G401 (cell line): ENCODE measurements around the gene AUP1. TPM values are rescaled to one million over a fixed set of nuclear protein-coding genes. Genes with fewer than 3 reads are reported as not detected.
"Not testable (repeated sequence)": the region's sequence is repeated elsewhere in the genome, so short reads cannot be mapped to it uniquely, and the experiment has no call there.

Source experiments
- DNase-seq: peaks from one replicate; pipeline ENCODE4 v3.0.0-alpha.2; 2015; ENCODE audit warnings: low spot score
- in situ Hi-C: cut with HindIII; loops from 2 replicates; pipeline ENCODE4 v1.10.0; 2016; ENCODE audit warnings: low sequenced_read_pairs, mixed read lengths
- total RNA-seq: library from RNA; depleted of rRNA; stranded (reverse); fragments of >200 nt; shearing (Covaris generic); gene quantifications from 2 replicates; pipeline ENCODE4 v1.2.3, GENCODE V29; 2014; rRNA removed

The AUP1 gene
- 120 and 137 TPM in 2 replicates for total RNA-seq

DNA sequence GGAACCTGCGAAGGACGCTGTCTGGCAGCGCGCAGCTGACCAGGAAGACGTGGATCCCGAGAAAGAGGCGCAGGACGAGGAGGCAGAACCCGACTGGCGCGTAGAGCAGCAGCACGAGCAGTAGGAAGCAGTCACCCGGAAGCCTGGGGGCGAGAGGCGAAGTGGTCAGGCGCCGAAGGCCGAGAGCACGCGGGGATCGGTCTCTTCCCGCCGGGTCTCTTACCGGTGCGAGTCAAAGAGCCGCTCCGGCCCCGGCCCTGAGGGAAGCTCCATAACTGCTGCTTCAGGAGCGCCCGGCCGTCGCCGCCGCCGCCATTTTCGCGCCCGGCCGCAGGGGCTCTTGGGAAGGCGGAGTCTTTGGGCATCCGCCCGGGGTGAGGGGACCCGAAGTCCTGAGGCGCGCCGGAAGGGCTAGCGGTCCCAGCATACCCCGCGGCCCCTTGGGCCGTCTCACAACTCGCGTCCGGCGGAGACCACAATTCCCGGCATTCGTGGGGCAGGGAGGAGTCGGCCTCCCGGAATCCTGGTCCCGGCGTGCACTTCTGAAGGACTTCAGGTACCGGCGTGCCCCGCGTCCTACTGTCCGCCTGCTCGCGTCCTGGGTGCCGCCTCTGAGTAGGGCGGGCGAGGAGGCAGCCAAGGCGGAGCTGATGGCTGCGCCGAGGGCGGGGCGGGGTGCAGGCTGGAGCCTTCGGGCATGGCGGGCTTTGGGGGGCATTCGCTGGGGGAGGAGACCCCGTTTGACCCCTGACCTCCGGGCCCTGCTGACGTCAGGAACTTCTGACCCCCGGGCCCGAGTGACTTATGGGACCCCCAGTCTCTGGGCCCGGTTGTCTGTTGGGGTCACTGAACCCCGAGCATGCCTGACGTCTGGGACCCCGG lies at the start of gene AUP1, which contains the start of gene HTRA2:
Gene AUP1 (minus strand): TSS at position 350 of the 882 bp plus-strand sequence. CDS start 77 bp downstream, at position 273.
Gene HTRA2 (plus strand): TSS at position 577 of the 882 bp plus-strand sequence. CDS start 74 bp downstream, at position 651.
- in situ Hi-C loops, result no loop called here
- DNase-seq, result peak; percentile 99

- DNase-seq, result no peak
- in situ Hi-C loops, result no loop called here
These were observed 48.9 kb upstream of the AUP1 start for GRCh38 chr2:74578408-74578807.

- no peak for DNase-seq
- in situ Hi-C loops, result no loop called here
These were observed 47.9 kb upstream of the AUP1 start for GRCh38 chr2:74577448-74577847.

DNA sequence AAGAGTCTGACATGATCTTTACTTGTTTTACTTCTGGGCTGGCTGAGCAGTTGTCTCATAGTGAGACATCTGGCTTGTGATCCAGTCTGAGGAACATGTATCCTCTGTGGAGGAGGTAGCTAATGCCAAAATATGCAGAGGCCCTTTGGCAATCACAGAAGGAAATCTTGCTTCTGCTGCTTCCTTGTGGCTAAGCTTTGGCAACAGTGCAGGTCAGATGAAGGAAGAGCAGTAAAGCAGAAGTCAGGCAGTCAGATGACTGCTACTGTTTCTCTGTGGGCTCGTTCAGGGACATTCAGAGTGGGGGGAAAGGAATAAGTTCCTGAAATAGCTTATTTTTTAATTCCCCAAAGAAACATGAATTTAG lies 47.3 kb upstream of the AUP1 start:
- DNase-seq, result no peak
- in situ Hi-C loops, result no loop called here

DNA sequence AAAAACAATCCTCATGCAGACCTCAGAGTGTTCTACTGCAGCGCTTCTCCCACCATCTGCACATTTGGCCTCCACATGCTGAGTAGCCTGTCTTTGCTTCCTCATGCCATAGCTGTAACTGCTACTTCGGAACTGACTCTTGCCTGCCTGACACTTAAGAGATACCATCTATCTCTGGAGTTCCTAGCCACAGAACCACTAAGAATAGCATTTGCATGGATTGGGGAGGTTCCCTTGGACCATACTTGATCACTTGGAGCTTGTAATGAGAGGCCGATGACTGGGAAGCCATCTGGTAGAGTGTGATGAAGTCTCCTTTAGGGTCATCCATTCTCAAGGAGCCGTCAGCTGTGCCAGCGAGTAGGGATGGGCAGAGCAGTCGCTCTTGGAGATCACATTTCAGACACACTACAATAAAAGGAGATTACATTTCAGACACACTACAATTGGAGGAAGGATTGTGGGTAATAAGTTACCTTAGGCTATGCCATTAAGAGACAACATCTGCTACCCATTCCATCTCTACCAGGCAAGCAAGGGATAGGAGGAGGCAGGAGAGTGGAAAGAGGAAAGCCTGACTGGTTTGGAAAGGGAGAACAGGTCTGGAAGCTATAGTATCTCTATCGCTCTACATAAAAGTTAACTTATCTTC lies 46.8 kb upstream of the AUP1 start:
- in situ Hi-C loops, result no loop called here
- no peak for DNase-seq

- in situ Hi-C loops, result no loop called here
- no peak for DNase-seq
These were observed 45.8 kb upstream of the AUP1 start for GRCh38 chr2:74575320-74575719.

DNA sequence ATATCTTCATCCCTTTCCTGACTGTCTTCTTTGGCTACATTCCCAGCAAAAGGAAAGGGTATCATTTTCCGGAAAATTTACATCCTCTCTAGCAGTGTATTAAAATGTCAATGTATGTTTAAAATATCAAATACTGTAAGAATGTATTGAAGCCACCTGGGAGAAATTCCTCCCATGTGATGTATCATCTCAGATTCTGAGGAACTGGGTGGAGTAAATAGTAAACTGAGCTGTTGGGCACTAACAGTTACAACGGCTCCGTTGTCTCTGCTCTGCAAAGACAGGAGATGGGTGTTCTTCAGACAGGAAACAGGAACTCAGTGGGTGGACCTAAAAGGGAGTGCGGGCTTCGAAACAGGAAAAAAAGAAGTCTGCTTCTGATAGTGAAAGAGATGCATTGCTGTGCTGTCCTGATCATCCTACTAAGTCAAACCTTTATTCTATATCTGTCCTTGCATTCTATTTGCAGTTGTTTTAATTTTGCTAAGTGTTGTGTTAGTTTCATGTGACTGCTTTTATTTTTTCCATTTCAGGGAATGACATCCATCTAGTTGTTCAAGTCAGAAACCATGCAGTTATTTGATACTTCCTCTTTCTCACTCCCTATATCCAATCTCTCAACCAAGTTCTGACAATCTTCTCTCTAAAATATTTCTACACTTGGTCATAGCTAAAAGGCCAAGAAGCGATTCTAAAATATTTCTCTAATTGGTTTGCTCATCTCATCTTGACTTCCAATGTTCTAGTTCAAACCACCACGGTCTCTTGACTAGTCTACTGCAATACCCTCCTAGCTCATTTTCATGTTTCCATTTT lies 44.4 kb upstream of the AUP1 start:
- in situ Hi-C loops, result no loop called here
- no peak for DNase-seq

- in situ Hi-C loops, result no loop called here
- no peak for DNase-seq
These were observed 42.8 kb upstream of the AUP1 start for GRCh38 chr2:74572178-74572925.

DNA sequence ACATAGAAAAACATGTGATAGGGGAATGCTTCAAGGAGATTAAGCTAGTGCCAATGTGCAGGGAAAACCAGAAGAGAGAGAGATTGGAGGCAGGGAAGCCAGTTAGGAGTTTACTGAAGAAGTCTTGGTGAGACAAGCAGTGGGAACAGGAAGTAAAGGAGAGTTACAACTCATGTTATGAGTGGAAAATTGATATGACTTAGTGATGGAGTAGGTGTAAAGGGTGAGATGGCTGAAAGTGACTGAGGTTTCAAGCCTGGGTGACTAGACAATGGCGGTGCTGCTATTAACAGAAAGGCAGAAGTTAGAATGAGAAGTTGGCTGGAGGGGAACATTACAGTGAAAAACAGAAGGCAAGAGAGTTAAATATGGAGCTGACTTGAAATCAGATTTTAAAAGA lies 41.6 kb upstream of the AUP1 start:
- in situ Hi-C loops, result no loop called here
- no peak for DNase-seq

DNA sequence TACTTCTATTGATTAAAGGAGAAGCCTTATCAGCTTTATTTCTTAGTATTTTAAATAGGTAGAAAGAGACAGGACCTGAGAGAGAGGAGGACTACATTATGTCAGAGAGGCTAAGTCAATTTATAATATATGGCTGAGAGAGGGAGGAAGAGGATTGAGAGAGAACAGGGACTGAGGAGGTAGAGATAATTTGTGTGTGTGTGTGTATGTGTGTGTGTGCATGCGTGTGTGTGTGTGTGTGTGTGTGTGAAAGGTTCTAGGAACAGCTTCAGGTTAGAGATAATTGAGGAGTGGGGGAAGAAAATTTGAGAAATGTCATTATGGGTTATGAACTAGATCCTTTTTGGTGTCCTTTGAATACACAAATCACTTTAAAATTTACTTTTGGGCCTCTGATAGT lies 40.2 kb upstream of the AUP1 start:
- in situ Hi-C loops, result no loop called here

GRCh38 chr2:74567881-74568280 lies 38.4 kb upstream of the AUP1 start:
- no peak for DNase-seq
- in situ Hi-C loops, result no loop called here

More for the DNA sequence above, 40.2 kb upstream of the AUP1 start:
- no peak for DNase-seq

GRCh38 chr2:74566754-74567085 lies 37.2 kb upstream of the AUP1 start:
- DNase-seq, result no peak
- in situ Hi-C loops, result no loop called here

DNA sequence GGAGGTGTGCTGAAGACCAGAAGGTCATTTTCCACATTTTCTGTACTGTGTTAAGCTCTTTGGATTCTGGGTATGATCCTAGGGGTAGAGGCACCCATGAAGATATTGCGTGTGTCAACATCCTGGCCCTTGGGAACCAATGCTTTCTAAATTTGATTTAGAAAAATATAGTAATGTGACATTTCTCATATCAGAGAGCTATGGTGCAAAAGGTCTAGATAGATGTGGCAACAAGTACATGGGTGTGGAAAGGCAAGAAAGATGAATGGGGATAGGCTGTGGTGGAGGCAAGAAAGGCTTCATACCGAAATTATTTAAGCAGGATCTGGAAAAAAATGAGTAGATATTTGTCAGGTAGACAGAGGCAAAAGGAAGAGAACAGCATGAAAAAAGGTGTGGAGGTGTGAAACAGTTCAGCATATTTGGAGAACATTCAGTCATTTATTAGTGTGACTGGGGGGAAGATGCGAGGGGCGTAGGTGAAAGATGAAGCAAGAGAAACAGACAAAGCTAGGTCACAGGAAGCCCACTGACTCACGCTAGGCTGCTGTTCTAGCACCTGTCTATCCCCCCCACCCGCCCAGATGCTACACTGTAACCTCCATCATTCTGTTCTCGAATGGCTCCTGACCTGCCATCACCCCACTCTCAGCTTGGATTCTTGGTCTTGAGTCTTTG lies 36.7 kb upstream of the AUP1 start:
- DNase-seq, result no peak
- in situ Hi-C loops, result no loop called here

DNA sequence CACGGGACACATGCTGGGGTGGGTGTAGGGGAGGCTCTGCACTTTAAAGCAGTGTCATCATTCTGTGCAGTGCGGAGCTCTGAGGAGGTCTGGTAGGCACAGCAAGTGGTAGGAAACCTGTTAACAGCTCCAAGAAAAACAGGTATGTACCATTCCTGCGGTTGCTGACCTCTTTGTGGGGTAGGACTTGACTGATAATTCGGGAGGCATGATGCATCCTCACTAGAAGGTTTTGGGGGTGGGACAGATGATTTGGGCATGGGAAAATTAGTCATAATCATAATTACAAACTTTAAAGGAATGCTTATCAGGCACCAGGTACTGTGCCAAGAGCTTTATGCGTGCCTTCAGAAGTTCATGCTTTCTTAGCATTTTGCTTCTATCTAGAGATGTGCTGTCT lies 34.7 kb upstream of the AUP1 start:
- DNase-seq, result no peak
- in situ Hi-C loops, result no loop called here

DNA sequence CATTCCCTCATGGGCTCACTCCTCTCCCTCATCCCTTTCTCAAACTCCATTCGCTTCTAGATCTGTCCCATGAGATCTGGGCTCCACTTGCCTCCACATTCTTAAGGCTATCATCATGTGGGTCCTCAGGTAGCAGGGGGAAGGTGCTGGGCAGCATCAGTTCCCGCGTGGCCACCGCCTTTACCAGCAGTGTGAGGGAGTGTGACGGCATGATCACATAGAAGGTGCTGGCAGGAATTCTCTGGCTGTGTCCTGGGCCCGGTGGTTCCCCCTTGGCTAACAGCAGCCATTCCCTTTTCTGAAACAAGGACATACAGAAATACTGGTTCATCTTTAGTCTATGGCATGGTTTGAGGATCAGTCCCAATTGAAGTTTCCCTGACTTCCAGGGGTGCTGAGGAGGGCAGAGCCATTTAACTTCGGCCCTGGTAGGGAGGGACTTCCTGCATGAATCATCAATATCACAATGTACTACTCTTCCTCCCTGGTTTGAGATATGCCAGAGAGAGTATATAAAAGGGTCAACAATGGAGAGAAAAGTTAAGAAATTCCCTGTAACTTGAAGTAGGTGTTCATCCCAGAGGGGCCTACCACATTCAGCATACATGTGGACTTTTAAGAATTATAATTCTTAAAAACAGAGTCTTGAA lies 32.7 kb upstream of the AUP1 start:
- in situ Hi-C loops, result no loop called here
- no peak for DNase-seq

DNA sequence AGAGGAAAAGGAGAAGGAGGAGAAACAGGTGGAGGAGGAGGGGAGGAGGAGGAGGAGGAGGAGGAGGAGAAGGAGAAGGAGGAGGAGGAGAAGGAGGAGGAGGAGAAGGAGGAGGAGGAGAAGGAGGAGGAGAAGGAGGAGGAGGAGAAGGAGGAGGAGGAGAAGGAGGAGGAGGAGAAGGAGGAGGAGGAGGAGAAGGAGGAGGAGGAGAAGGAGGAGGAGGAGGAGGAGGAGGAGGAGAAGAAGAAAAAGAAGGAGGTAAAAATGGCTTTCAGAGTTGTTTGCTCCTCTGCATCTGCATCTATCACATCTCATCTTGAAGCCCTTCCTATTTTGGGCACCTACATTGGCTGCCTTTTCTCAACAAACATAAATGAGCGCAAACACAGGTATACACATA lies 31.5 kb upstream of the AUP1 start:
- DNase-seq, in situ Hi-C loops: not testable (repeated sequence)

GRCh38 chr2:74560591-74560990 lies 31.1 kb upstream of the AUP1 start:
- in situ Hi-C loops, result no loop called here
- DNase-seq, result no peak

GRCh38 chr2:74559912-74560311 lies 30.4 kb upstream of the AUP1 start:
- DNase-seq, result no peak
- in situ Hi-C loops, result no loop called here
